ENCODE data around the gene CSTPP1. TPM values are rescaled to one million over a fixed set of nuclear protein-coding genes. Genes with fewer than 3 reads are reported as not detected.

Gene CSTPP1
- total RNA-seq, 3 donors from 2014 or later (not counting 1 experiment from before 2014, with no cell fraction given) = 16.2 to 17.8 (median 16.9) TPM

DNA sequence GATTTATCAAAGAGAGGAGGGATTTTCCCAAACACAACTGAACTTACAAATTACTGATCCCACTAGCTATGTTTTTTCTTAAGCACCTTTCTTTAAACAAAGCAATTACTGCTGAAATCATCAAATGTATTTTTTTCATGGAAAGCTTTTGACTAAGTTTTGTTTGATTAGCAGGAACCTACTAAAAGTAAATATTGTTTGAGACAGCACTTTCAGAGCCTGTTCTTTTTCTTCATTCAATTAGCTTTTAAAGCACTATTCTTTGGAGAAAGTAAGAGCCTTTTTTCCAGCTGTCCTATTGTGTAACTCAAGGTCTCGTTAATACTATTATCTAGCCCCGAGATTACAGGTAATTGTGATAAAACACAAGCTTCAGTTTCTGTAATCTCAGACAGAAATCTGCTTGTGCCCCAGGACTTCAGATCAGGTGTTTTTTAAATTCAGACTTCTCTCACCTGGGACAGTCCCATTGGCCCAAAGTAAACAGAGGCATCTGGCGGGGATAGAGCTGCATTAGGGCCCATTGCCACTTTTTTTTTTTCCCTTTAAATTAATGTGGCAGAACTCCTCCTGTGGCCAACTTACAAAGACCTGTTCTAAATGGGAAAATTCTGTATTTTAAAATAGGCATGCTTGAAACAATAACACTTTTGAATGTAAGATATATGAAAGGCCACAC lies 11.0 kb downstream of the CSTPP1 start:
- Histone ChIP-seq H3K4me1 (ENCODE audit: control insufficient read depth, insufficient read depth, low read length) (no peaks in the 10 kb centered on the region), H3K27me3 (ENCODE audit: control insufficient read depth, insufficient read depth, low read length) (no peaks in the 10 kb centered on the region), H3K27ac (ENCODE audit: low read length) (no peak overlapping the region), H3K4me3 (ENCODE audit: low read length) (no peak overlapping the region), H3K9me3 (ENCODE audit: control insufficient read depth, insufficient read depth, low read length) (no peaks in the 10 kb centered on the region), H3K36me3 (ENCODE audit: control insufficient read depth, insufficient read depth, low read length) (peaks cover 3% of the 10 kb centered on the region)
- WGBS (ENCODE audit: insufficient coverage) = 97% methylated on average over 3 of the region's 3 CpGs
- Mint-ChIP-seq H3K4me3 (no peak overlapping the region), H3K36me3 (no peaks in the 10 kb centered on the region), H3K27me3 (ENCODE audit: low read depth in 2 of 2) (no peaks in the 10 kb centered on the region), H3K4me1 (peaks cover 5 to 6% of the 10 kb centered on the region in 2 donors), H3K27ac (no peak overlapping the region), H3K9me3 (no peaks in the 10 kb centered on the region)
- no peak for ATAC-seq
- intact Hi-C loops (cut with micrococcal nuclease) = no loop called here
- TF ChIP-seq CTCF (IDR thresholded peaks at IDR 0.05) = no peak
- no peak for DNase-seq

DNA sequence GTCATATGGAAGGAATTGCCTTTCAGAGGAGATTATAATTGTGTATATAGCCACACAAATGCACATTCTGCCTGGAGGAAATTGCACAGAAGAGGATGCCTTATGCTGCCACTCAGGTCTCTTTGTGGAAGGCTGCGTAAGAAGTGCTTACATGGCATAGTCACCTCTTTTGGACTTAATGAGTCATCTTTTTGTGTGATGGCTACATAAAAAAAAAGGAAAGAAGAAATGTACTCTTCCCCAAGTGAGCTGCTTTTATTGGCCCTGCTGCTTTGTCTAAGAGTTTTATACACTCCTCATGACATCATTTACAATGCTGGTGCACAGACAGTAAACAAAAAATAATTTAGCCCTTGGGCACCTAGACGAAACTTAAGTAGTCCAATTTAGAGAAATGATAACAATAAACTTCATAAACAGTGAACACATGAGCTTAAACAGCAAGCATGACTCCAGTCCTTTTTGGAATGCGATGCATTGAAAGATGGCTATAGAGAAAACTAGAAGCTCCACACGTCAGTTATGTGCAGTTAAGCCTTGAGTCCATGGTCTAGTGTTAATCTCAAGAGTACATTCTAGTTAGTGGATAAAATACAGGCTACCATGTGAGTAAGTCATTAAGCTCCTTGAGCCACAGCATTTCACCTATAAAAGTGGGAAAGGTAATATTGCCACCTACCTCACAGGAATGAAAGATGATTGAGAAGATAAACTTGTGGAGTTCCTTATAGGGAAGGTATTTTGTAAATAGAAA lies 12.0 kb downstream of the CSTPP1 start:
- ATAC-seq = no peak
- no peak for DNase-seq
- H3K4me1 ChIP-seq (ENCODE audit: control insufficient read depth, insufficient read depth, low read length) = no peaks in the 10 kb centered on the region
- no peak overlapping the region for H3K4me3 ChIP-seq (ENCODE audit: low read length)
- H3K36me3 Mint-ChIP-seq = no peaks in the 10 kb centered on the region
- H3K27ac ChIP-seq (ENCODE audit: low read length) = no peak overlapping the region
- no peaks in the 10 kb centered on the region for H3K9me3 Mint-ChIP-seq
- H3K4me3 Mint-ChIP-seq = no peak overlapping the region
- no peaks in the 10 kb centered on the region for H3K27me3 ChIP-seq (ENCODE audit: control insufficient read depth, insufficient read depth, low read length)
- 96% methylated on average over 3 of the region's 4 CpGs for WGBS (ENCODE audit: insufficient coverage)
- H3K9me3 ChIP-seq (ENCODE audit: control insufficient read depth, insufficient read depth, low read length) = no peaks in the 10 kb centered on the region
- no peaks in the 10 kb centered on the region for H3K27me3 Mint-ChIP-seq (ENCODE audit: low read depth in 2 of 2)
- no peak for TF ChIP-seq CTCF (IDR thresholded peaks at IDR 0.05)
- peaks cover 5 to 11% of the 10 kb centered on the region in 2 donors for H3K4me1 Mint-ChIP-seq
- H3K27ac Mint-ChIP-seq = no peak overlapping the region
- intact Hi-C loops (cut with micrococcal nuclease) = no loop called here
- H3K36me3 ChIP-seq (ENCODE audit: control insufficient read depth, insufficient read depth, low read length) = no peaks in the 10 kb centered on the region

- WGBS (ENCODE audit: insufficient coverage) = 100% methylated on average over 1 of the region's 1 CpG
- Mint-ChIP-seq H3K27ac (no peak overlapping the region), H3K36me3 (no peaks in the 10 kb centered on the region), H3K27me3 (ENCODE audit: low read depth in 2 of 2) (no peaks in the 10 kb centered on the region), H3K4me1 (peaks cover 5 to 11% of the 10 kb centered on the region in 2 donors), H3K9me3 (no peaks in the 10 kb centered on the region), H3K4me3 (no peak overlapping the region)
- no peak overlapping the region for H3K27ac ChIP-seq (ENCODE audit: low read length)
- H3K27me3 ChIP-seq (ENCODE audit: control insufficient read depth, insufficient read depth, low read length) = no peaks in the 10 kb centered on the region
- H3K4me3 ChIP-seq (ENCODE audit: low read length) = no peak overlapping the region
- ATAC-seq (no peak), DNase-seq (no peak)
- no peaks in the 10 kb centered on the region for H3K36me3 ChIP-seq (ENCODE audit: control insufficient read depth, insufficient read depth, low read length)
- no peak for TF ChIP-seq CTCF (IDR thresholded peaks at IDR 0.05)
- intact Hi-C loops (cut with micrococcal nuclease) = no loop called here
- no peaks in the 10 kb centered on the region for H3K9me3 ChIP-seq (ENCODE audit: control insufficient read depth, insufficient read depth, low read length)
- no peaks in the 10 kb centered on the region for H3K4me1 ChIP-seq (ENCODE audit: control insufficient read depth, insufficient read depth, low read length)
Observed at GRCh38 chr11:46949297-46949696, 12.7 kb downstream of the CSTPP1 start.
